Endothelial cell of umbilical vein (primary cell): ENCODE data around the gene FBXW7. TPM values are rescaled to one million over a fixed set of nuclear protein-coding genes. Genes with fewer than 3 reads are reported as not detected.

ENCODE experiments used
- BruUV-seq: library from RNA; stranded (reverse); fragments of 400-500 nt; replicated peaks from 2 replicates; lab custom pipeline; 2021; lab: Mats Ljungman, UMichigan
- CTCF ChIA-PET: fragments of 300-600, 350-600 bp; sonication (Branson Sonifier 250); formaldehyde crosslinking; loops from one replicate; lab custom pipeline; 2021; ENCODE audit warnings: antibody characterized with exemption, inconsistent platforms; lab: Charles Lee
- POLR2A ChIA-PET: fragments of 300-600, 350-600 bp; sonication (Branson Sonifier 250); formaldehyde crosslinking; loops from one replicate; lab custom pipeline; 2021; ENCODE audit warnings: antibody characterized with exemption, inconsistent platforms; lab: Charles Lee
- DNase-seq: peaks from one replicate; pipeline ENCODE4 v3.0.0-alpha.2; 2011; ENCODE audit warnings: low read depth, low spot score
- FAIRE-seq: peaks from 2 replicates; lab custom pipeline; 2011; peaks lifted over from hg19 to GRCh38; lab: Jason Lieb, UNC
- H2AFZ ChIP-seq: 2 replicates; pipeline ENCODE4 v1.6.0; 2012; ENCODE audit warnings: low read depth, low read length, control low read depth, inconsistent platforms
- H3K27ac ChIP-seq: 2 replicates; pipeline ENCODE4 v1.5.1; 2011; ENCODE audit warnings: low read depth, mild to moderate bottlenecking, control low read depth, low read length, moderate library complexity; ENCODE audit not compliant: insufficient read depth
- H3K27me3 ChIP-seq, 2 experiments: 2 replicates each; pipeline versions ENCODE4 v1.6.0 to v1.6.1; 2011; ENCODE audit warnings: low read length in 2 of 2, mixed read lengths in 1 of 2; ENCODE audit not compliant: control insufficient read depth in 2 of 2, insufficient read depth in 2 of 2
- H3K36me3 ChIP-seq, 2 experiments: 2 replicates in 1 of 2; 3 replicates in 1 of 2; pipeline ENCODE4 v1.5.1; 2011; ENCODE audit warnings: low read length in 2 of 2, mild to moderate bottlenecking in 1 of 2, moderate library complexity in 1 of 2; ENCODE audit not compliant: control insufficient read depth in 2 of 2, insufficient read depth in 2 of 2; ENCODE audit errors: extremely low read depth in 1 of 2
- H3K4me1 ChIP-seq: 3 replicates; pipeline ENCODE4 v1.5.1; 2011; ENCODE audit warnings: mild to moderate bottlenecking, low read length; ENCODE audit not compliant: control insufficient read depth, insufficient read depth; ENCODE audit errors: extremely low read depth
- H3K4me2 ChIP-seq: 2 replicates; pipeline ENCODE4 v1.6.1; 2011; ENCODE audit warnings: low read length, control low read depth, mixed read lengths; ENCODE audit not compliant: insufficient read depth
- H3K4me3 ChIP-seq, 3 experiments: fragments of 200-600 bp in 1 of 3; sonication (generic), shearing (Covaris generic) in 1 of 3; replicated peaks in 1 of 3; 2 replicates each; pipeline ENCODE4 v1.5.1; 2011 to 2016; ENCODE audit warnings: control low read depth in 3 of 3, low read length in 3 of 3, mild to moderate bottlenecking in 2 of 3, inconsistent platforms in 1 of 3, low read depth in 1 of 3, moderate library complexity in 1 of 3; ENCODE audit not compliant: insufficient read depth in 1 of 3
- H3K79me2 ChIP-seq: 2 replicates; pipeline ENCODE4 v1.6.0; 2012; ENCODE audit warnings: low read length, inconsistent platforms; ENCODE audit not compliant: control insufficient read depth, insufficient read depth
- H3K9ac ChIP-seq: replicated peaks from 2 replicates; pipeline ENCODE3; 2011; ENCODE audit warnings: low read length, control low read depth; ENCODE audit not compliant: insufficient read depth; ENCODE audit errors: extremely low read depth
- H3K9me1 ChIP-seq: replicated peaks from 3 replicates; pipeline ENCODE4 v1.6.0; 2011; ENCODE audit warnings: mild to moderate bottlenecking, low read length; ENCODE audit not compliant: control insufficient read depth, insufficient read depth; ENCODE audit errors: extremely low read depth
- H3K9me3 ChIP-seq: replicated peaks from 2 replicates; pipeline ENCODE4 v1.5.1; 2012; ENCODE audit warnings: low read length, inconsistent platforms; ENCODE audit not compliant: control insufficient read depth, insufficient read depth
- H4K20me1 ChIP-seq: replicated peaks from 2 replicates; pipeline ENCODE3; 2011; ENCODE audit warnings: mild to moderate bottlenecking, low read length; ENCODE audit not compliant: control insufficient read depth, insufficient read depth; ENCODE audit errors: extremely low read depth
- CTCF ChIP-seq, 2 donors: IDR thresholded peaks; 1 replicate in 1 of 2; 2 replicates in 1 of 2; pipeline ENCODE4 v1.5.1; 2011; ENCODE audit warnings: low read length in 2 of 2, mild to moderate bottlenecking in 2 of 2, moderate library complexity in 2 of 2, control low read depth in 1 of 2, inconsistent platforms in 1 of 2, low read depth in 1 of 2; ENCODE audit not compliant: insufficient read depth in 1 of 2; ENCODE audit errors: extremely low read depth in 1 of 2
- EZH2 ChIP-seq: IDR thresholded peaks from 2 replicates; pipeline ENCODE4 v1.6.1; 2012; ENCODE audit warnings: borderline replicate concordance, low read depth, mild to moderate bottlenecking, moderate library complexity, low read length, inconsistent platforms; ENCODE audit not compliant: severe bottlenecking
- FOS ChIP-seq: IDR thresholded peaks from 2 replicates; pipeline ENCODE4 v1.6.1; 2011; ENCODE audit warnings: mild to moderate bottlenecking, low read length, moderate library complexity, borderline replicate concordance; ENCODE audit not compliant: insufficient read depth
- GATA2 ChIP-seq: IDR thresholded peaks from 2 replicates; pipeline ENCODE4 v1.7.0; 2011; ENCODE audit warnings: low read depth, mild to moderate bottlenecking, moderate library complexity, mixed read lengths, low read length; ENCODE audit not compliant: insufficient read length, insufficient read depth
- JUN ChIP-seq: IDR thresholded peaks from 2 replicates; pipeline ENCODE4 v1.6.1; 2011; ENCODE audit warnings: borderline replicate concordance, low read depth; ENCODE audit not compliant: insufficient read length, insufficient read depth
- MAX ChIP-seq: IDR thresholded peaks from 2 replicates; pipeline ENCODE4 v1.6.1; 2011; ENCODE audit not compliant: insufficient read depth, insufficient read length
- MYC ChIP-seq: IDR thresholded peaks from one replicate; pipeline ENCODE4 v1.6.1; 2011; ENCODE audit warnings: mild to moderate bottlenecking, low read depth, low read length
- POLR2A ChIP-seq: IDR thresholded peaks from 2 replicates; pipeline ENCODE4 v1.6.1; 2012; ENCODE audit warnings: low read depth, mild to moderate bottlenecking, control low read depth, low read length
- POLR2AphosphoS5 ChIP-seq: IDR thresholded peaks from 2 replicates; pipeline ENCODE4 v1.6.1; 2012; ENCODE audit warnings: low read depth, mild to moderate bottlenecking, control low read depth, low read length, moderate library complexity; ENCODE audit not compliant: insufficient read depth
- dilution Hi-C: fragments of 300-500 bp; cut with MboI; formaldehyde crosslinking; loops from one replicate; pipeline ENCODE4 v1.15.0; 2019; ENCODE audit warnings: low sequenced_read_pairs; ENCODE audit not compliant: extremely low pct_ligation_motif_present
- intact Hi-C: fragments of 100-400 bp; cut with micrococcal nuclease; formaldehyde crosslinking; loops from one replicate; pipeline ENCODE4 v1.10.0; 2022
- polyA plus RNA-seq, 4 experiments: library from polyadenylated mRNA; depleted of rRNA in 3 of 4; stranded (reverse) in 3 of 4; unstranded in 1 of 4; fragments of >200 nt; gene quantifications; 2 replicates each; pipeline versions ENCODE4 v1.2.1 to v1.2.3, GENCODE V29; 2011 to 2012; ENCODE audit warnings: missing spikeins in 1 of 4
- total RNA-seq: library from RNA; stranded (reverse); gene quantifications from 2 replicates; pipeline ENCODE4 v1.2.3, GENCODE V29; 2021

The FBXW7 gene
- total and polyA plus RNA-seq, 2 donors (not counting 3 experiments of a cell fraction or from before 2014, with no cell fraction given), result 7.0 to 28.1 TPM

GRCh38 chr4:152512483-152512882 lies 23.4 kb downstream of the FBXW7 start:
- DNase-seq, result peak; percentile 76
- intact Hi-C loops (loop anchor here (1.0 kb wide), 1 partner anchor 24 kb away; the partner anchor contains the start of gene FBXW7), dilution Hi-C loops (no loop called here)
- TF ChIP-seq JUN (peak; percentile 39), EZH2 (no peak), CTCF (IDR thresholded peaks at IDR 0.05; ENCODE audit: extremely low read depth in 1 of 2, insufficient read depth in 1 of 2, low read depth in 1 of 2, low read length in 2 of 2) (no peak), MYC (no peak), GATA2 (peak; percentile 94), POLR2AphosphoS5 (peak; percentile 14), FOS (peak; percentile 43), MAX (no peak), POLR2A (no peak)
- Histone ChIP-seq H3K27ac (peak overlapping the region; percentile 68), H3K79me2 (peaks cover 67% of the 10 kb centered on the region), H4K20me1 (no peaks in the 10 kb centered on the region), H3K4me3 (peak overlapping the region in 1 of 3 experiments; percentile 34), H3K4me1 (peaks cover 22% of the 10 kb centered on the region), H3K36me3 (no peaks in the 10 kb centered on the region), H2AFZ (peak overlapping the region; percentile 69), H3K4me2 (peak overlapping the region; percentile 81), H3K27me3 (no peaks in the 10 kb centered on the region), H3K9me3 (no peaks in the 10 kb centered on the region), H3K9me1 (no peaks in the 10 kb centered on the region), H3K9ac (peak overlapping the region; percentile 34)
- no peak for FAIRE-seq
- ChIA-PET POLR2A (no interaction called here), CTCF (interaction anchor here (0.6 kb wide), 1 partner anchor 9 kb away, joined by 3 read pairs; no protein-coding TSS in a partner anchor)
- BruUV-seq, result no TSS peak
